GM12892 (cell line): ENCODE measurements around the gene CAMK2G.

Experiments used
- POLR2A ChIP-seq: IDR thresholded peaks from 2 replicates; pipeline ENCODE4 v1.6.1; 2011; ENCODE audit warnings: low read depth, low read length, control low read depth
- POLR2AphosphoS5 ChIP-seq: IDR thresholded peaks from 2 replicates; pipeline ENCODE4 v1.6.1; 2011; ENCODE audit warnings: low read depth, low read length, control low read depth
- TAF1 ChIP-seq: IDR thresholded peaks from 2 replicates; pipeline ENCODE4 v1.6.1; 2011; ENCODE audit warnings: low read depth, mild to moderate bottlenecking, control low read depth, low read length, borderline replicate concordance

DNA sequence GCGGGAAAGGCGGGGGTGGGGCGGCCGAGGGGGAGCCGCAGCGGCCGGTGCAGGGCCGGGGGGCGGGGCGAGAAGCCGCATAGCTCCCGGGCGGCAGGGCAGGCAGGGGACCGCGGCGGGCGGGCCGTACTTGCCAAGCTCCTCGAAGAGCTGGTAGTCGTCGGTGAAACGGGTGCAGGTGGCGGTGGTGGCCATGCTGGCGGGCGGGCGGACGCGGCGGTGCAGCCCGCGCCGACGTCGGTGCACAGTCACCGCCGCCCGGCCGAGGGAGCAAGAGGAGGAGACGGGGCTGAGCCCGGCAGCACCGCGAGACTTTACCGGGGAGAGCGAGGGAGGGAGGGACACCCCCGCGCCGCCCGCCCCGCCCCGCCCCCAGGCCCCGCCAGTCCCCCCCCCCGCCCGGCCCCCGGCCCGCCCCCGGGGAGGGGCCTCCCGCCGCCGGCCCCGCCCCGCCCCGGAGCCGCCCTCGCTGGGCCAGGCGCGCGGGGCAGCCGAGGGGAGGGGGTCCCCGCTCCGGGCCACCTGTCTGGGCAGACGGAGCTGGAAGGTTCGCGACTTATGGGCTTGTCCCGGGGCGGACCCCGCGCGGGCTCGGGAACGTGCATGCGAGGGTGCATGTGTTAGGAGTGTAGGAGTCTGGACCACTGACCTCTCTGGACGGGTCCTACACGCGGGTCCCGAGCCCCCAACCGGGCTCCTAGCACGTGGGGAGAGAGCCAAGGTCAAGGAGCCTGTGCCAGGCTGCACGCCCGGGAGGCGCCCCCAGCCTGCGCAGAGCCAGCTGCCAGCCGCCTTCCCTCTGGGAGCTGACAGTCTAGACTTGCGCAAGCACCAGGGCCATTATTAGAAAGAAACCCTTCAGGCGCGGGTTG, at the start of gene CAMK2G:
- no peak for TF ChIP-seq POLR2AphosphoS5
- TF ChIP-seq POLR2A: peak; percentile 70; the same call in 1 of the 2 replicates
- no peak for TF ChIP-seq TAF1
